Germinal center (tissue), 1 donor: ENCODE data around the gene ETV6.

Source experiments
- DNase-seq: peaks from one replicate; pipeline ENCODE4 v3.0.0; 2012; ENCODE audit warnings: mixed read lengths, low spot score

Gene ETV6

GRCh38 chr12:11695321-11695720 is 45.8 kb downstream of the ETV6 start:
- no peak for DNase-seq

- no peak for DNase-seq
Observed at GRCh38 chr12:11696084-11696483, 46.6 kb downstream of the ETV6 start.

- DNase-seq, result no peak
Observed at GRCh38 chr12:11697131-11697530, 47.7 kb downstream of the ETV6 start.

GRCh38 chr12:11697670-11698387 is 48.4 kb downstream of the ETV6 start:
- DNase-seq, result no peak

- DNase-seq, result no peak
Observed at GRCh38 chr12:11698729-11699128, 49.3 kb downstream of the ETV6 start.

GRCh38 chr12:11701433-11701832 is 52.0 kb downstream of the ETV6 start:
- no peak for DNase-seq

- DNase-seq, result no peak
Observed at GRCh38 chr12:11702959-11703358, 53.5 kb downstream of the ETV6 start.

- no peak for DNase-seq
Observed at GRCh38 chr12:11703378-11703777, 53.9 kb downstream of the ETV6 start.

- DNase-seq, result no peak
Observed at GRCh38 chr12:11704089-11704488, 54.6 kb downstream of the ETV6 start.

- DNase-seq, result no peak
Observed at GRCh38 chr12:11705010-11705409, 55.5 kb downstream of the ETV6 start.

GRCh38 chr12:11706509-11707379 is 57.3 kb downstream of the ETV6 start:
- no peak for DNase-seq

- DNase-seq, result no peak
Observed at GRCh38 chr12:11707535-11707934, 58.1 kb downstream of the ETV6 start.

- DNase-seq, result no peak
Observed at GRCh38 chr12:11709513-11709912, 60.0 kb downstream of the ETV6 start.

GRCh38 chr12:11710431-11710830 is 61.0 kb downstream of the ETV6 start:
- DNase-seq, result no peak

GRCh38 chr12:11710906-11711305 is 61.4 kb downstream of the ETV6 start:
- DNase-seq, result no peak

- no peak for DNase-seq
Observed at GRCh38 chr12:11711651-11712327, 62.3 kb downstream of the ETV6 start.

GRCh38 chr12:11712491-11712890 is 63.0 kb downstream of the ETV6 start:
- DNase-seq, result no peak

- no peak for DNase-seq
Observed at GRCh38 chr12:11713202-11713601, 63.7 kb downstream of the ETV6 start.

- DNase-seq, result no peak
Observed at GRCh38 chr12:11714626-11715025, 65.2 kb downstream of the ETV6 start.

- DNase-seq, result no peak
Observed at GRCh38 chr12:11715621-11716020, 66.1 kb downstream of the ETV6 start.

- no peak for DNase-seq
Observed at GRCh38 chr12:11716794-11717518, 67.5 kb downstream of the ETV6 start.

- no peak for DNase-seq
Observed at GRCh38 chr12:11717519-11717961, 68.1 kb downstream of the ETV6 start.
